AG04450 (cell line): Measurements from ENCODE around the gene CRTC3. TPM values are rescaled to one million over a fixed set of nuclear protein-coding genes. Genes with fewer than 3 reads are reported as not detected.

Source experiments
- CTCF ChIA-PET: fragments of 300-600, 350-600 bp; formaldehyde crosslinking; extraction: SDS; loops from one replicate; lab custom pipeline; 2022; ENCODE audit warnings: antibody characterized with exemption, inconsistent platforms; lab: Charles Lee
- POLR2A ChIA-PET: fragments of 350-600 bp; formaldehyde crosslinking; extraction: SDS; loops from one replicate; lab custom pipeline; 2021; ENCODE audit warnings: antibody characterized with exemption, inconsistent platforms; lab: Yijun Ruan, JAX
- DNase-seq: peaks from one replicate; pipeline ENCODE4 v3.0.0-alpha.2; 2011; ENCODE audit warnings: low read depth, low spot score
- H3K27ac ChIP-seq: one replicate; pipeline ENCODE4 v1.5.1; 2012; ENCODE audit warnings: low read depth, low read length, control low read depth
- H3K27me3 ChIP-seq: one replicate; pipeline ENCODE4 v1.6.0; 2012; ENCODE audit warnings: low read length; ENCODE audit not compliant: control insufficient read depth, insufficient read depth
- H3K4me3 ChIP-seq: 2 replicates; pipeline ENCODE4 v1.5.1; 2011; ENCODE audit warnings: mild to moderate bottlenecking, low read depth, low read length, control low read depth
- H3K9me3 ChIP-seq: 2 replicates; pipeline ENCODE4 v1.5.1; 2012; ENCODE audit warnings: low read length; ENCODE audit not compliant: control insufficient read depth, insufficient read depth
- polyA plus RNA-seq: library from polyadenylated mRNA; depleted of rRNA; stranded (reverse); fragments of >200 nt; gene quantifications from 2 replicates; pipeline ENCODE4 v1.2.3, GENCODE V29; 2011
- TF ChIP-seq, protein P1 (sequence below): IDR thresholded peaks from 2 replicates; pipeline ENCODE4 v1.5.1; 2011; ENCODE audit warnings: low read depth, low read length, control low read depth, inconsistent platforms

The CRTC3 gene
- polyA plus RNA-seq, 1 experiment = 23.1 TPM

GRCh38 chr15:90679959-90680358 lies 150.2 kb downstream of the CRTC3 start:
- H3K4me3 ChIP-seq = no peak overlapping the region
- ChIA-PET POLR2A (no interaction called here), CTCF (no interaction called here)
- H3K9me3 ChIP-seq = no peaks in the 10 kb centered on the region
- DNase-seq = no peak
- TF ChIP-seq, protein P1, sequence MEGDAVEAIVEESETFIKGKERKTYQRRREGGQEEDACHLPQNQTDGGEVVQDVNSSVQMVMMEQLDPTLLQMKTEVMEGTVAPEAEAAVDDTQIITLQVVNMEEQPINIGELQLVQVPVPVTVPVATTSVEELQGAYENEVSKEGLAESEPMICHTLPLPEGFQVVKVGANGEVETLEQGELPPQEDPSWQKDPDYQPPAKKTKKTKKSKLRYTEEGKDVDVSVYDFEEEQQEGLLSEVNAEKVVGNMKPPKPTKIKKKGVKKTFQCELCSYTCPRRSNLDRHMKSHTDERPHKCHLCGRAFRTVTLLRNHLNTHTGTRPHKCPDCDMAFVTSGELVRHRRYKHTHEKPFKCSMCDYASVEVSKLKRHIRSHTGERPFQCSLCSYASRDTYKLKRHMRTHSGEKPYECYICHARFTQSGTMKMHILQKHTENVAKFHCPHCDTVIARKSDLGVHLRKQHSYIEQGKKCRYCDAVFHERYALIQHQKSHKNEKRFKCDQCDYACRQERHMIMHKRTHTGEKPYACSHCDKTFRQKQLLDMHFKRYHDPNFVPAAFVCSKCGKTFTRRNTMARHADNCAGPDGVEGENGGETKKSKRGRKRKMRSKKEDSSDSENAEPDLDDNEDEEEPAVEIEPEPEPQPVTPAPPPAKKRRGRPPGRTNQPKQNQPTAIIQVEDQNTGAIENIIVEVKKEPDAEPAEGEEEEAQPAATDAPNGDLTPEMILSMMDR = no peak
- H3K27me3 ChIP-seq = no peaks in the 10 kb centered on the region
- peak overlapping the region; percentile 57 for H3K27ac ChIP-seq

- TF ChIP-seq, protein P1 = no peak
- ChIA-PET CTCF (interaction anchor here (0.7 kb wide), 1 partner anchor 56 kb away, joined by 4 read pairs; no protein-coding TSS in a partner anchor), POLR2A (interaction anchor here (0.7 kb wide), 1 partner anchor 360 kb away, joined by 7 read pairs; no protein-coding TSS in a partner anchor)
- no peaks in the 10 kb centered on the region for H3K27me3 ChIP-seq
- no peak overlapping the region for H3K4me3 ChIP-seq
- no peaks in the 10 kb centered on the region for H3K9me3 ChIP-seq
- peak; percentile 81 for DNase-seq
- peak overlapping the region; percentile 87 for H3K27ac ChIP-seq
Observed at GRCh38 chr15:90680371-90680935, 150.7 kb downstream of the CRTC3 start.

DNA sequence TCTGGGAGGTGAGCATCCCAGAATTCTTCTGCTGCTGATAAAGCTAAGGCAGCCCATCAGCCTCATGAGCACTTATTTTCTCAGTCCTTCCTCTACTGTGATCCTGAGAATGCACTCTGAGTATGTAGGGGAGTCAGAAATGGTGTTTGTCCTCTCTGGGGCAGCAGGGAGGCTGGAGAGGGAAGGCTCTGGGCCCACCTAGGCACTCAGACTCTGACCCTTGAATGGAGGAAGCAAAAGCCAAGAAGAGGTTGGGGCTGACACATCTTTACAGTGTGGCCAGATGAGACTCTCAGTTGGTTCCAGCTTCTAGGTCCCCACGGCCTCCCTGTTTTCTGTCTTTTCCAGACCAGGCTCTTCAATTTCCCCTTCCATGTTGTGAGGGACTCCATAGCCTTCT lies 151.3 kb downstream of the CRTC3 start:
- TF ChIP-seq, protein P1 = no peak
- H3K9me3 ChIP-seq = no peaks in the 10 kb centered on the region
- H3K27ac ChIP-seq = peak overlapping the region; percentile 87
- DNase-seq = no peak
- no peaks in the 10 kb centered on the region for H3K27me3 ChIP-seq
- no peak overlapping the region for H3K4me3 ChIP-seq
- ChIA-PET CTCF (interaction anchor here (0.7 to 1.2 kb wide), 2 partner anchors 19 to 57 kb away, joined by 4 read pairs; no protein-coding TSS in a partner anchor), POLR2A (interaction anchor here (0.7 kb wide), 1 partner anchor 361 kb away, joined by 7 read pairs; no protein-coding TSS in a partner anchor)

DNA sequence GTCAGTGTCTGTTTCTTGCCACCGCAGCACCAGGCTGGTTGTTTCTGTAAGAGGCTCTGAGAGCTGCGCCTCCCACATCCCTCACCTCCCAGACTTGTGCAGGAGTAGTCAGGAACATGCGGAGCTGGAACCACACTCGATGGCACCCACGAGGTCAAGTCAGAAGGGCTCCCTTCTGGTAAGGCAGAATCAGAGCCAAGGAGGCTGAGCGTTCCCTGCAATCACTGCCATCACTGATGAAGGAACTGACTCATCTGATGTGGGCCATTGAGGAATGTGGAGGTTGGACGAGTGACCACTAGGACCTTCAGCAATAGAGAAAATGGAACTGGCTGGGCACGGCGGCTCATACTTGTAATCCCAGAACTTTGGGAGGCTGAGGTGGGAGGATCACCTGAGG lies 151.8 kb downstream of the CRTC3 start:
- Histone ChIP-seq H3K27ac (peak overlapping the region; percentile 87), H3K27me3 (no peaks in the 10 kb centered on the region), H3K4me3 (no peak overlapping the region), H3K9me3 (no peaks in the 10 kb centered on the region)
- ChIA-PET POLR2A (no interaction called here), CTCF (interaction anchor here (1.2 kb wide), 1 partner anchor 19 kb away, joined by 4 read pairs; no protein-coding TSS in a partner anchor)
- DNase-seq = peak; percentile 49
- TF ChIP-seq, protein P1 = no peak

GRCh38 chr15:90683371-90683770 lies 153.6 kb downstream of the CRTC3 start:
- DNase-seq = no peak
- H3K27me3 ChIP-seq = no peaks in the 10 kb centered on the region
- H3K9me3 ChIP-seq = no peaks in the 10 kb centered on the region
- ChIA-PET POLR2A (no interaction called here), CTCF (interaction anchor here (0.7 kb wide), 1 partner anchor 163 kb away, joined by 4 read pairs; no protein-coding TSS in a partner anchor)
- no peak overlapping the region for H3K4me3 ChIP-seq
- no peak overlapping the region for H3K27ac ChIP-seq
- TF ChIP-seq, protein P1 = no peak
